G401 (cell line): Measurements from ENCODE around the gene CFI. TPM values are rescaled to one million over a fixed set of nuclear protein-coding genes. Genes with fewer than 3 reads are reported as not detected.

Experiments
- DNase-seq: peaks from one replicate; pipeline ENCODE4 v3.0.0-alpha.2; 2015; ENCODE audit warnings: low spot score
- in situ Hi-C: cut with HindIII; loops from 2 replicates; pipeline ENCODE4 v1.10.0; 2016; ENCODE audit warnings: low sequenced_read_pairs, mixed read lengths
- total RNA-seq: library from RNA; depleted of rRNA; stranded (reverse); fragments of >200 nt; shearing (Covaris generic); gene quantifications from 2 replicates; pipeline ENCODE4 v1.2.3, GENCODE V29; 2014; rRNA removed

CFI gene
- total RNA-seq: not detected in 2 replicates

DNA sequence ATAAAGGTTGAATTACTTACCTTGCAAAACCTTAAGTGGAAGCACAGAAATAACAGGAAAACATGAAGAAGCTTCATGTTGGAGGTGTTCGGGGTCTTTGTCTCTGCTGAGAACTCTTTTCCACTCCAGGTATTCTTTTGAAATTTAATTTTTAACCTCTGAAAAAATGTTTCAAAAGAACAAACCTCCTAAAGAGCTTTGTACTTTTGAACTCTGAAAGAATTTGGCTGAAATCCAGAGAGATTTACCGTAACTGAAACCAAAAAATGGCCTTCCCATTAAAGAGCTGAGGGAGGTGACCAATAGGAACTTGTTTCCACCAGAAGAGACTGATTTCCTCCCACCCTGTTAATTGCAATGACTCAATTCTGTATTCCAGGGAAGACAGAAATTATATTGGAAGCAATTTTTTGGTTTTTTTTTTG lies at the start of gene CFI:
Gene CFI, minus strand, starts transcription at position 105 of the 425 bp plus-strand sequence. Its CDS starts 28 bp downstream, at position 77.
- in situ Hi-C loops: loop anchor here (25.0 kb wide), 1 partner anchor 365 kb away; the partner anchor contains the start of gene SEC24B

DNA sequence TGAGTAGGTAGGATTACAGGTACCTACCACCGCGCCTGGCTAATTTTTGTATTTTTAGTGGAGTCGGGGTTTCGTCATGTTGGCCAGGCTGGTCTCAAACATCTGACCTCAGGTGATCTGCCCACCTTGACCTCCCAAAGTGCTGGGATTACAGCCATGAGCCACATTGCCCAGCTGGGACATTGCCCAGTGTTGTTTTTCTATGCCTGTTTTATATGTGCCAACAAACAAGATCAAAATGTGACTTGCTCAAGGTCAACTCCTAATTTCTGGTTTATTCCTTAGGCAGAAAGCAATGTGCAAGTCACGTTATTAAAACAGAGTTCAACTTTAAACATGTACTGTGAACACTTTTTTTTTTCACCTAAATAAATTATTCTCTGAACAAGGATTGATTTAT lies 48.8 kb upstream of the CFI start:
- in situ Hi-C loops: no loop called here
- no peak for DNase-seq

More for the DNA sequence above, at the start of gene CFI:
- DNase-seq: no peak

DNA sequence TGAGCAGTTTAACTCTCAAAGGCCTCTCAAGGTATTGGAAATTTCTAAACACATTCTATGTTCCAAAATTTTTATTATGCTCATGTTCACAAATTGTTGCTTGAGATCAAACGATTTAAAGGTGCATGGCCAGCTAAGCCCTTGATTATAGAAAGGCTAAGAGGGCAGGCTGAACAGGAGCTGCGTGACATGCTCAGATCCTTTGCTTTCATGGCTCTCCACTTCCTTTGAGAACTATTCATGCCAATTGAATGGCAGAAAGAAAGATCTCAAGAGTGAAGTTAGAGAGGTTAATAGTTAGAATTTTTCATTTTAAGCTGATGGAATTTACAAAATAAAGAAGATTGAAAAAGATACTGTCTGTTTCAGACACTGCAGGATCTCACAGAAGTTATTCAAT lies 46.7 kb upstream of the CFI start:
- in situ Hi-C loops: no loop called here

DNA sequence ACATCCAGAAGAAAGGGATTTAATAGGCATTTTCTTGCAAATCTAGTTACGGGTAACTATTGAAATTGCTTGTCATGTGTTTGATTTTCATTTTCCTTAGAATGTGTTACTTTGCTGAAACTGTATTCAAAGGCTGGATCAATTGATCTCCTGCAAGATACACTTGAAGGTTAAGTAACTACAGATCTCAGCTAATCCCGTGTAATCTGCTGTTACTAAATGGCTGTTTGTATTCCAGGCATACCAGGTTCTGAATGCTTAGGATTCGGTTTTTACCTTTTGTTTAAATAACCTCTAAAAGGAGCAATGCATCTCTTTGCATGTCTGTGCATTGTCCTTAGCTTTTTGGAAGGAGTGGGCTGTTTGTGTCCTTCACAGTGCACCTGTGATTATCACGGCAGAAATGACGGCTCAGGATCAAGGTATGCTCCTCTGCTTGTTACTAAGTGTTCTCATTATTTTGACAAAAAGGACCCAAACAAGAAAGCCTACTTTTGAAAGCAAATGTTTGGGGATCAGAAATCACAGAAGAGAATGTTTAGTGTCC lies 46.2 kb upstream of the CFI start, which contains the start of gene LRIT3:
Gene LRIT3, plus strand, starts transcription at position 212 of the 547 bp plus-strand sequence. Its CDS starts 95 bp downstream, at position 307.
- no peak for DNase-seq
- in situ Hi-C loops: no loop called here

More for the DNA sequence above, 46.7 kb upstream of the CFI start:
- DNase-seq: no peak

DNA sequence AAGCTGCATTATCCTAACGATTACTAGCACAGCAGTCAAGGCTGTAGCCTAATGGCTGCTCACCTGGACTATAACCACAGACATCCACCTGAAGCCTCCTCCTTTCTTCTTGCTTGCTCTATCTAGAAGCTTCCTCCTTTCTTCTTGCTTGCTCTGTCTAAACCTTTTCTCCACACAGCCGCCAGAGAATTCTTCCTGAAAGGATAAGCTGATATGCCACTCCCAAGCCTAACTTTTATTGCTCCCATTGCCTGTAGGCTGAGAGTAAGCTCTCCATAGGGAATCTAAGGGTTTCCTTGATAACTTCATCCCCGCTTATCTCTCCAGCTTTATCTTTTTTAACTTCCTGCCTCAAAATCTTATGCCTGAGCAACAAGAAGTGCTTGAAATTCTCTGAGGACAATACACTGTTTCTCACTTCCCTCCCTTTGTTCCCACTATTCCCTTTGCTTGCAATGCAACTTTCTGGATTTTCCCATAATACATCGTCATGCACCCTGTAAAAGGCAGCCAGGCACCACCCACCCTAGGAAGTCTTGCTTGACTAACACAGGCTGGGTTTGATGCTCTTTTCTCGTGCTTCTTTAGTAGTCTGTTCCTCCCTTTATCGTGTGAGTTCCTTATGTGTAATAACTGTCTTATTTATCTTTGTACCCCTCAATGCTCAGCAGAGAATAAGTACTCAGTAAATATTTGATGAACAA lies 44.7 kb upstream of the CFI start:
- in situ Hi-C loops: no loop called here
- no peak for DNase-seq

DNA sequence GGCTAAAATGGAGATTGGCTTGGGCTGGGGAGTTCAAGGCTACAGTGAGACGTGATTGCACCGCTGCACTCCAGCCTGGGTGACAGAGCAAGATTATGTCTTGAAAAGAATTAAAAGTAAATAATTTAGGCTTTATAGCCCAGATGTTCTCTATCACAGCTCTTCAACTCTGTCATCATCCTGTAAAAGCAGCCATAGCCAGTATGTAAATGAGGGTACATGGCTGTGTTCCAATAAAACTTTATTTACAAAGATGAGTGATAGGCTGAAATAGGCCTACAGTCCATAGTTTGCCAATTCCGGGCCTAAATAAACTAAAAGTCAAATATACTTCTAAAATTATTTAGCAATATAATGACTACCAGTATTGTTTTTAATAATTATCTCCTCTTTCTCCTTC lies 35.2 kb upstream of the CFI start:
- in situ Hi-C loops: no loop called here
- DNase-seq: no peak

DNA sequence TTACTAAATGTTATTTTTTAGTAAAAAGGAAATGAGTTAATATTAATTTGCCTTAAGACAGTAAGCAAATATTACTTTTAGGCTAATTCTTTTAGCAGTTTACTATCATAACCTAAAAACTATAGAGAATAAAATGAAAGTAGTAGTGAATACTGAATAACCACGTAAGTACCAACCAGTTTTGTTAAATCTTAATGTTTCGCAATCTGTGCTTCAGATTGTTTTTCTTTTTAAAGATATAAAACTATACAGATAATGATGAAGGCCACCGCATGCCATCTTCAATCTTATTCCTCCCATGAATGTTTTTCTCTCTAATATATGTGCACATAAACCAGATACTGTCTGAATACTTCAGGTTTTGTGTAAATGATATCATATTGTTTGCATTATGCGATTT lies 32.0 kb upstream of the CFI start:
- no peak for DNase-seq
- in situ Hi-C loops: no loop called here

DNA sequence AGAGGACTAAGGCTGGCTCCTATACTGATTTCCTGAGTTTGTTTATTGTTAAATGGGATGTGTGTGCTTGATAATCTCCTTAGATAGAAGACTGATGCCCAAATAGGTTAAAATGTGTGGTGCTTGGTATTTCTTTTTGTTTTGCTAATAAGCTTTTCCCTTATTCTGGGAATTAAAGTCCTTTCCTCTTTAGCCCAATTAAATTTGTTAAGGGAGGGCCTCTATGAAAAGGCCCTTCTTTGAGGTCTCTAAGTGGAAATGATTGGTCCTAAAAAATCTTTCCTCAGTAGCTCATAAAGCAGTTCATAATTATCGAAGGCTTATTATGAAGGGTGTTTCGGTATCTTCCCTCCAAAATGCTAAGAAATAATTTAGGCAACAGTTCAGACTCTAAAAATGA lies 25.9 kb upstream of the CFI start, which contains the start of gene RRH:
Gene RRH, plus strand, starts transcription at position 301 of the 400 bp plus-strand sequence. Its CDS starts 56 bp downstream, at position 357.
- in situ Hi-C loops: no loop called here
- no peak for DNase-seq

DNA sequence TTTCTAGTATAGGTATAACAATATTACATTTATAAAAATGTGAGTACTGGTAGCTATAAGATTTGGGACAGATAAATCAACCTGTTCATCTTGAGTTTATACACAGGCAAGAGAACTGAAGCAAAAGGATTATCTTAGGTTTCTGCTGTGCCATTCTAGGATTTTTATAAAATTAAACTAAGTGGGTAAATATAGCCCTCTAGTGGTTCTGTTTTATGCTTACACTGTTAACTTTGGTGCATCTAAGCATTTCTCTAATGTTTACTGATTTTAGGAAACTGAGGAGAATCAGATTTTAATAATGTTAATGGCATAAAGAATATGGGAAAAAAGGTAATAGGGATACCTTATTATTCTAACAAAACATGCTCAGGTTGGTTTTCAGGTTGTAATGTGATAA lies 24.9 kb upstream of the CFI start:
- DNase-seq: peak; percentile 19
- in situ Hi-C loops: no loop called here

DNA sequence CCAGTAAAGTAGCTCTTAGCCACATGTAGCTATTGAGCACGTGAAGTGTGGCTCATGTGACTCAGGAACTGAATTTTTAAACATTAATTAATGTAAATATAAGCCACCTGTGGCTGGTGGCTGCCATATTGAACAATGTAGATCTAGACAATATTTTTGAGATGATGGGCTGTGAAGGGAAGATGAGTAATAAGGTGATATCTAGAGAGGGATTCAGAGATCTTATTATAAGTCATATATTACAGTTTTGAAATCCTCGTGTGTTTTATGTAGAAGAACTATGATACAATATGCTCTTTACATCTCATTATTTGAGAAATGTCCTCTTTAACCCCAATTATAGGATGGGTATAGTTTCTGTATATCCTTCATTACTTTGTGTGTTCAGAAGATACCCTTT lies 19.4 kb upstream of the CFI start:
- in situ Hi-C loops: loop anchor here (25.0 kb wide), 1 partner anchor 384 kb away; the partner anchor contains the start of gene SEC24B
- DNase-seq: no peak

DNA sequence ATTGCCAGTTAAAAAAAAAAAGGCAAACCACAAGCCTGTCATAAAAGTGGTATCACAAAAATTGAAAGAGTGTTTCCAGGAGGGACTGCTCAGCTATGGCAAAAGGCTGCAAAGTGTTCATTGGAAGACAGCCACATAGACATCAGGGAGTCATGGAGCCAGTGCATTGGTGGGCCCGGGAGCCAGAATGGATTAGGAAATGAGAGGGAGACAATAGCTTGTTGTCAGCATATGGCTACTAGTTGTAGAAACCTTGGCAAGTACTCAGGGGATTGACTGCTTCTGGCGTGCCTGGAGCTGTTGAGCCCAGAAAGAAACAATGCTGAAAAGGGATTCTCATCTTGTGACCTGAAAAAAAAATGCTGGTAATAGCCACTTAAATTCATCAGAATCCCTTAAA lies 18.8 kb upstream of the CFI start:
- in situ Hi-C loops: loop anchor here (25.0 kb wide), 1 partner anchor 383 kb away; the partner anchor contains the start of gene SEC24B
- peak; percentile 34 for DNase-seq

DNA sequence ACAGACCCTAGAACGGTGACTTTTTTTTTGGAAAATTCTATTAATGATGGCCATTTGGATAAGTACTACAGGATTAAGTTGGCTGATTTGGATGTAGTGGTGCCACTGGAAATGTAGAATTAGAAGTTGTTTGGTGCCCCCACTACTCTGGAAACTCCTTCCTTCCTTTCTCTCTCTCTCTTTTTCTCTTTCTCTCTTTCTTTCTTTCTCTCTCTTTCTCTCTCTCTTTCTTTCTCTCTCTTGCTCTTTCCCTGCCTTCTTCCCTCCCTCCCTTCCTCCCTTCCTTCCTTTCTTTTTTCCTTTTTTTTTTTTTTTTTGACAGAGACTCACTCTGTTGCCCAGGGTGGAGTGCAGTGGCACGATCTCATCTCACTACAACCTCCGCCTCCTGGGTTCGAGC lies 16.5 kb upstream of the CFI start:
- DNase-seq: no peak
- in situ Hi-C loops: loop anchor here (25.0 kb wide), 1 partner anchor 381 kb away; the partner anchor contains the start of gene SEC24B

DNA sequence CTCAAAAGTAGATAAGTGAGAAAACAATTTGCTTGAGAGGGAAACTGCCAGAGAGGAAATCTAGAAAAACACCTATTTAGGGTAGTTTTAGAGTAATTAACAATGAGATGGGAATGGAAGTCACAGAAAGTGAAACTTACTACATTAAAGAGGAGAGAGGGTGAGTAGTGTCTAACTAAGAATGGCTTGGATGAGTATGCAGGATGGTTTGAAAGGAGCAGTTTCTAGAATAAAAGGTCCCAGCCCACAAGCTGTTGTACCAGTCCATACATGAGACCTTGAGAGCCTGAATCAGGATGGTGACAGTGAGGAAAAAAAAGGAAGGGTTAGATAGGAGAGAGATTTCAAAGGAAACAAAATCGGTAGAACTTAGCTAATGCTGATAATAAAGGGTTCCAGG lies 15.1 kb upstream of the CFI start:
- in situ Hi-C loops: loop anchor here (25.0 kb wide), 1 partner anchor 380 kb away; the partner anchor contains the start of gene SEC24B
- no peak for DNase-seq

DNA sequence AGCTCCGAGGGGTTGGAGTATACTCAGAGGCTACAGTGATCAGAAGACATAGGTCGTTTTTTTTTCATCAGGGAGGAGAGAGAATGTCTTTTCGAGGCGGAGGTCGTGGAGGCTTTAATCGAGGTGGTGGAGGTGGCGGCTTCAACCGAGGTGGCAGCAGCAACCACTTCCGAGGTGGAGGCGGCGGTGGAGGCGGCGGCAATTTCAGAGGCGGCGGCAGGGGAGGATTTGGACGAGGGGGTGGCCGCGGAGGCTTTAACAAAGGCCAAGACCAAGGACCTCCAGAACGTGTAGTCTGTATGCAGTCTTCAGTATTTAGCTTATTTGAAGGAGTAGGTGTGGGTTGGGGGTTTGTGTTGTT lies 14.3 kb upstream of the CFI start:
- in situ Hi-C loops: loop anchor here (25.0 kb wide), 1 partner anchor 379 kb away; the partner anchor contains the start of gene SEC24B
- no peak for DNase-seq

DNA sequence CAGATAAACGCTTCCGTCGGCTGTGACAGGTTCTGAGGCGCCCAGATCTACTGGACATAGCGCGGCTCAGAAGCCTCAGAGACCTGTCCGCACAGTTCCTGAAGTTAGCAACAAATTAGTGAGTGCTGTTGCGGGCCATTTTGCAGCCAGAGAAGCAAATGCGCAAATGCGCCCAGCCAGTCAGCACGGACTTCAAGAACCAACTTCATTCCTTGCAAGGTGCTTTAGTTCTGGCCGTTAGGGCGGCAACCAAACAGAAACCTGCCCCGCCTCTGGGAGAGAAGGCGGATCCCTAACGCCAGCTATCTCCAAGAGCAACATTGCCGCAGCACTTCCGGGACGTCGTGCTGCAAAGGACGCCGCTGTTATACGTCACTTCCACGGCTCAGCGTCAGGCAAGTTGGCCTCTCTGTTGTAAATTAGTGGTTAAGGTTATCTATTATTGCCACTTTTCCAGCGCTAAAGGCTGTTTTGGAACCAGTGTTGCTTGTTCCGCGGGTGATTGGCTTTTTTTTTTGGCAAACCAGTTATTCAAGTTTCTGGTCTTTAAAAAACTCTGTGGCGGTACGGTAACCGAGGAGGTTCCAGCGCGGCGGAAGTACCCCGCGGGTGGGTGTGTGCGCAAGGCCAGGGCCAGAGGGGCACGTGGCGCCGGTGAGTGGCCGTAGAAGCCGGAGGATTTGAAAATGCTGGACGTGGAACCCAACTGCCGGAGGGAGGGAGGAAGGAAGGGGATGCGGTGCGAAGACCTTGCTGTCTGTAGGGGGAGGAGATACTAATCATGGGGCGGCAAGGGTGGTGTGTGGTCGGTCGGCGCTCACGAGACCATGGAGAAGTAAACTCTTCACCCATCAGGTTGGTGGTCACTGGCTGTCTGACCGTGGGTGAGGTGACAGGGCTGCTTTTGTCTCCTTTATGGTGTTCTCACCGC lies 13.6 kb upstream of the CFI start, which contains the start of gene GAR1:
Gene GAR1, plus strand, starts transcription at position 612 of the 931 bp plus-strand sequence. CDS start 403 bp downstream, outside the sequence.
- DNase-seq: peak; percentile 94
- in situ Hi-C loops: loop anchor here (25.0 kb wide), 1 partner anchor 378 kb away; the partner anchor contains the start of gene SEC24B

DNA sequence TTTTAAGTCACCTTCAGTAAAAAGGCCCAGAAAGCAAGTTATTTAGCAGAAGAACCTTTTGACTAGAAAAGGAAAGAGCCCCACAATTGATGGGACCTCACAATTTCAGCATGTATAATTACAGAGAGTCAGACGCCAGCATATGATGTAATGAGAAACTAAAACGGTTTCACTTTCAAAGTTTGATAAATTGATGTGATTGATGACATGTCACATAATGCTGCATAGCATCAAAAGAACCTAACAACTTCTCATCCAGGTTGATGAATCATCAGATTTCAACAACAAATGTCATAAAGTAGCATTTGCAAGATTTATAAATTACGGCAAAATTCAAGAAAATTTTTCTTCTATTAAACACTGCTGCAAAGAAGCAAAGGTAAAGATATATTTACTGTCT lies 9.9 kb upstream of the CFI start:
- in situ Hi-C loops: loop anchor here (25.0 kb wide), 1 partner anchor 374 kb away; the partner anchor contains the start of gene SEC24B
- DNase-seq: no peak

DNA sequence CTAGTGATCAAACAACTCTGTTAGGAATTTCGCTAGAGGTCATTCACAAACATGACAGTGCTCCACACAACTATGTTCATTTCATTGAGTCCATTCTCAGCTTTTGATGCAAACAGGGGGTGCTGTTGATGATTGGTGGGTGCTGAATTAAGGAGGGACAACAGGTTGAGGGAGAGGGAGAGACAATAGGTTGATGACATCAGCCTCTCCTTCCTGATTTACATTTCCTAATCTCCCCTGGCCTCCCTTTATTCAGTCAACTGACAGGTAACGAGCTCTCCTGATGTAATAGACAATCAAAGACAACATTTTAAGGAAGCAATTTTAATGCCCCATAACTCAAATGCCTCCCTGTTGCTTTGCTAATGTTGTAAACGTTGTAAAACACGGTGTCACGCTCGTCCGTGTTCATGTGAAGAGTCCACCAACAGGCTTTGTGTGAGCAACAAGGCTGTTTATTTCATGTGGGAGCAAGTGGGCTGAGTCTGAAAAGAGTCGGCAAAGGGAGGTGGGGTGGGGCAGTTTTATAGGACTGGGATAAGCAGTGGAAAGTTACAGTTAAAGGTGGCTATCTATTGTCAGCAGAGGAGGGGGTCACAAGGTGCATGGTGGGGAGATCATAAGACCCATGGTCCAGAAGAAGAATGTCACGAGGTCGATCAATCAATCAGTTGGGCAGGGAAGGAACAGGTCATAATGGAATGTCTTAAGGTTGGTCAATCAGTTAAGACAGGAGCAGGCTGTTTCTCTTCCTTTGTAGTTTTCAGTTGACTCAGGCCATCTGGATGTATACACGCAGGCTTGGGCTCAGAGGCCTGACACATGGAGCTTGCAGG lies 9.0 kb upstream of the CFI start:
- in situ Hi-C loops: loop anchor here (25.0 kb wide), 1 partner anchor 373 kb away; the partner anchor contains the start of gene SEC24B
- no peak for DNase-seq

DNA sequence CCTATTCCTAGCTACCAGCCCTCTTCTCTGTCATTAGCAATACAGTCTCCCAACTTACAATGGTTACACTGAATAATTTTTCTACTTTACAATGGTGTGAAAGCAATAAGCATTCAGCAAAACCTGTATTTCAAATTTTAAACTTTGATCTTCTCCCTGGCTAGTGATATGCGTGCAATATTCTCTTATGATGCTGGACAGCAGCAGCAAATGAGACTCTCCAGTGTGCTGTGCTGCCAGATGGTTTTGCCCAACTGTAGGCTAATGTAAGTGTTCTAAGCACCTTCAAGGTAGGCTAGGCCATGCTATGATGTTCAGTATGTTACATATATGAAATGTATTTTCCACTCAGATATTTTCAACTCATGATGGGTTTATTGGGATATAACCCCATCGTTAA lies 7.9 kb upstream of the CFI start:
- in situ Hi-C loops: loop anchor here (25.0 kb wide), 1 partner anchor 372 kb away; the partner anchor contains the start of gene SEC24B
- DNase-seq: no peak
